GM21360 (cell line): ENCODE measurements around the gene ZNF575.
"Not testable (repeated sequence)": the region's sequence is repeated elsewhere in the genome, so short reads cannot be mapped to it uniquely, and the experiment has no call there.

Experiments
- ATAC-seq: cut with Tn5 transposase; IDR thresholded peaks from one replicate; pipeline ENCODE4 v1.9.1; 2021; ENCODE audit warnings: mild to moderate bottlenecking, moderate library complexity; ENCODE audit not compliant: unreplicated experiment

The ZNF575 gene

GRCh38 chr19:43541920-43542650 lies 9.1 kb downstream of the ZNF575 start:
- no peak for ATAC-seq

- no peak for ATAC-seq
Measured at GRCh38 chr19:43544077-43544476, 11.1 kb downstream of the ZNF575 start.

GRCh38 chr19:43545276-43545675 lies 12.3 kb downstream of the ZNF575 start:
- no peak for ATAC-seq

GRCh38 chr19:43545981-43546380 lies 13.0 kb downstream of the ZNF575 start:
- no peak for ATAC-seq

GRCh38 chr19:43546581-43546980 lies 13.6 kb downstream of the ZNF575 start:
- no peak for ATAC-seq

- ATAC-seq, result not testable (repeated sequence)
Measured at GRCh38 chr19:43547926-43548325, 14.9 kb downstream of the ZNF575 start.

- no peak for ATAC-seq
Measured at GRCh38 chr19:43548706-43549105, 15.7 kb downstream of the ZNF575 start.

GRCh38 chr19:43551399-43552197 lies 18.6 kb downstream of the ZNF575 start:
- ATAC-seq, result no peak

GRCh38 chr19:43552198-43552450 lies 19.1 kb downstream of the ZNF575 start:
- no peak for ATAC-seq

- no peak for ATAC-seq
Measured at GRCh38 chr19:43552616-43553015, 19.6 kb downstream of the ZNF575 start.

- no peak for ATAC-seq
Measured at GRCh38 chr19:43553656-43554055, 20.7 kb downstream of the ZNF575 start.

GRCh38 chr19:43554317-43554895 lies 21.4 kb downstream of the ZNF575 start:
- no peak for ATAC-seq

GRCh38 chr19:43555185-43555770 lies 22.3 kb downstream of the ZNF575 start:
- no peak for ATAC-seq

GRCh38 chr19:43560687-43561086 lies 27.7 kb downstream of the ZNF575 start:
- no peak for ATAC-seq

- no peak for ATAC-seq
Measured at GRCh38 chr19:43561139-43561970, 28.4 kb downstream of the ZNF575 start.

GRCh38 chr19:43562226-43562697 lies 29.3 kb downstream of the ZNF575 start:
- ATAC-seq, result no peak

- ATAC-seq, result peak; percentile 61
Measured at GRCh38 chr19:43562698-43563241, 29.8 kb downstream of the ZNF575 start.

- no peak for ATAC-seq
Measured at GRCh38 chr19:43563816-43564457, 30.9 kb downstream of the ZNF575 start.

GRCh38 chr19:43564800-43565199 lies 31.8 kb downstream of the ZNF575 start:
- no peak for ATAC-seq

GRCh38 chr19:43569657-43570056 lies 36.7 kb downstream of the ZNF575 start:
- no peak for ATAC-seq
